ENCODE measurements around the gene IP6K3. TPM values are rescaled to one million over a fixed set of nuclear protein-coding genes. Genes with fewer than 3 reads are reported as not detected.

Gene IP6K3
- total RNA-seq, 1 donor from 2014 or later: not detected

- DNase-seq (ENCODE audit: low spot score): no peak
- H3K36me3 Mint-ChIP-seq (ENCODE audit: low read depth): no peaks in the 10 kb centered on the region
- H3K9me3 Mint-ChIP-seq: no peaks in the 10 kb centered on the region
- no peak overlapping the region for H3K27ac Mint-ChIP-seq
- intact Hi-C loops (cut with micrococcal nuclease): no loop called here
- peaks cover 13% of the 10 kb centered on the region for H3K27me3 Mint-ChIP-seq (ENCODE audit: insufficient read depth)
- no peaks in the 10 kb centered on the region for H3K4me1 Mint-ChIP-seq (ENCODE audit: low read depth)
- no peak overlapping the region for H3K4me3 Mint-ChIP-seq
Measured at GRCh38 chr6:33739571-33739970, 7.1 kb downstream of the IP6K3 start.

DNA sequence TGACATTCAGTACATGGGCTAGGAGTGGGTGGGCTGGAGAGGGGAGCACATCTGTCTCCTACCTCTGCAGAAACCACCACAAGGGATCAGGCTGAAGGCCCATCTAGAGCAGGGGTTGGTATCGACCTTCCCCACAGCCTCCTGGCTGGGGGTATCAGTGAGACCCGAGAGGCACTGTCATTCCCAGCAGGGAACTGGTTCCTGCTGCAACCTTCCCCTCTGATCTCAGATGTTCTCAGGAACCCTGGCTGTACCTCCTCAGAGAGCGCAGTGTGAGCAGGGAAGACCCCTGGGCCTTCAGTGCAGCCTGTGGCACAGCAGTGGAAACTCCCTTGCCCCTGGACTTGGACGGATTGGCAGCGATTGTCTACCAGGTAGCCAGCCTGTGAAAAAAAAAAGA is 7.8 kb downstream of the IP6K3 start:
- Mint-ChIP-seq H3K4me1 (ENCODE audit: low read depth) (no peaks in the 10 kb centered on the region), H3K36me3 (ENCODE audit: low read depth) (no peaks in the 10 kb centered on the region), H3K27me3 (ENCODE audit: insufficient read depth) (peaks cover 9% of the 10 kb centered on the region), H3K27ac (no peak overlapping the region), H3K9me3 (no peaks in the 10 kb centered on the region), H3K4me3 (no peak overlapping the region)
- intact Hi-C loops (cut with micrococcal nuclease): no loop called here
- DNase-seq (ENCODE audit: low spot score): no peak

DNA sequence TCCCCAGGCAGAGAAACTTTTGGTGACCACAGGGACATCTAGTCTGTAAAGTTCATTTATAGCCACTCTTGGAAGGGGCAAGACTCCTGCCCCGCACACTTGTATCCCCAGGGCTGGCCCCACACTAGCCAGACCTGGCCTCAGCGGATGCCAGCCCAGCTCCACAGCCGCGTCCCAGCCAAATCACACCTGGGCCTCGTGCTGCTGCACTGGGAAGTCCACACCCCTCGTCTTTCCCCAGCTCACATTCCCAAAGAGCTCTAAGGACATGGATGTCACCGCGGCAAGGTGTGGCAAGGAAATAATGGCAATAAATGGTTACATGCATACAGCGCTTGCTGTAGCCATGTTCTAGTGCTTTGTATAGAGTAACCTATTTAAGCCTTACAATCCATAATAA is 8.6 kb downstream of the IP6K3 start:
- H3K27ac Mint-ChIP-seq: no peak overlapping the region
- H3K27me3 Mint-ChIP-seq (ENCODE audit: insufficient read depth): peaks cover 5% of the 10 kb centered on the region
- no peaks in the 10 kb centered on the region for H3K36me3 Mint-ChIP-seq (ENCODE audit: low read depth)
- H3K4me3 Mint-ChIP-seq: no peak overlapping the region
- H3K9me3 Mint-ChIP-seq: no peaks in the 10 kb centered on the region
- no peak for DNase-seq (ENCODE audit: low spot score)
- no peaks in the 10 kb centered on the region for H3K4me1 Mint-ChIP-seq (ENCODE audit: low read depth)
- intact Hi-C loops (cut with micrococcal nuclease): no loop called here

- Mint-ChIP-seq H3K9me3 (no peaks in the 10 kb centered on the region), H3K27me3 (ENCODE audit: insufficient read depth) (peaks cover 5% of the 10 kb centered on the region), H3K27ac (no peak overlapping the region), H3K36me3 (ENCODE audit: low read depth) (no peaks in the 10 kb centered on the region), H3K4me3 (no peak overlapping the region), H3K4me1 (ENCODE audit: low read depth) (no peaks in the 10 kb centered on the region)
- no peak for DNase-seq (ENCODE audit: low spot score)
- intact Hi-C loops (cut with micrococcal nuclease): no loop called here
Measured at GRCh38 chr6:33737267-33738026, 9.3 kb downstream of the IP6K3 start.

- Mint-ChIP-seq H3K4me1 (ENCODE audit: low read depth) (no peaks in the 10 kb centered on the region), H3K27me3 (ENCODE audit: insufficient read depth) (peaks cover 2% of the 10 kb centered on the region), H3K4me3 (no peak overlapping the region), H3K27ac (no peak overlapping the region), H3K9me3 (no peaks in the 10 kb centered on the region), H3K36me3 (ENCODE audit: low read depth) (no peaks in the 10 kb centered on the region)
- DNase-seq (ENCODE audit: low spot score): no peak
- intact Hi-C loops (cut with micrococcal nuclease): no loop called here
Measured at GRCh38 chr6:33735216-33735615, 11.5 kb downstream of the IP6K3 start.

DNA sequence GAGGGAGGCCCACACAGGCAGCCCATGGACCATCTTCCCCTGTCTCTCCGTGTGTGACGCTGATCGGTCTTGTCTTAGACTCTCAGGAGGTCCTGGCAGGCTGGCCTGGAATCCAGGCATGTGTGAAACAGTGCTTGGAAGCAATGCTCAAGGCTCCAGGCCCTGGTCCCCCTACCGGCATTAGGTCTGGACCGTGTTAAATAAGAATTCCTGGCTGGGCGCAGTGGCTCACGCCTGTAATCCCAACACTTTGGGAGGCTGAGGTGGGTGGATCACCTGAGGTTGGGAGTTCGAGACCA is 13.0 kb downstream of the IP6K3 start:
- intact Hi-C loops (cut with micrococcal nuclease): no loop called here
- DNase-seq (ENCODE audit: low spot score): no peak
- H3K4me3 Mint-ChIP-seq: no peak overlapping the region
- no peaks in the 10 kb centered on the region for H3K4me1 Mint-ChIP-seq (ENCODE audit: low read depth)
- peaks cover 4% of the 10 kb centered on the region for H3K27me3 Mint-ChIP-seq (ENCODE audit: insufficient read depth)
- no peaks in the 10 kb centered on the region for H3K36me3 Mint-ChIP-seq (ENCODE audit: low read depth)
- no peak overlapping the region for H3K27ac Mint-ChIP-seq
- H3K9me3 Mint-ChIP-seq: no peaks in the 10 kb centered on the region

- Mint-ChIP-seq H3K4me1 (ENCODE audit: low read depth) (no peaks in the 10 kb centered on the region), H3K4me3 (no peak overlapping the region), H3K36me3 (ENCODE audit: low read depth) (no peaks in the 10 kb centered on the region), H3K27ac (no peak overlapping the region), H3K27me3 (ENCODE audit: insufficient read depth) (peaks cover 5% of the 10 kb centered on the region), H3K9me3 (no peaks in the 10 kb centered on the region)
- DNase-seq (ENCODE audit: low spot score): no peak
- intact Hi-C loops (cut with micrococcal nuclease): no loop called here
Measured at GRCh38 chr6:33732817-33733708, 13.6 kb downstream of the IP6K3 start.

- Mint-ChIP-seq H3K4me1 (ENCODE audit: low read depth) (no peaks in the 10 kb centered on the region), H3K27ac (no peak overlapping the region), H3K27me3 (ENCODE audit: insufficient read depth) (peaks cover 5% of the 10 kb centered on the region), H3K4me3 (no peak overlapping the region), H3K36me3 (ENCODE audit: low read depth) (no peaks in the 10 kb centered on the region), H3K9me3 (no peaks in the 10 kb centered on the region)
- DNase-seq (ENCODE audit: low spot score): no peak
- intact Hi-C loops (cut with micrococcal nuclease): no loop called here
Measured at GRCh38 chr6:33732385-33732784, 14.3 kb downstream of the IP6K3 start.

DNA sequence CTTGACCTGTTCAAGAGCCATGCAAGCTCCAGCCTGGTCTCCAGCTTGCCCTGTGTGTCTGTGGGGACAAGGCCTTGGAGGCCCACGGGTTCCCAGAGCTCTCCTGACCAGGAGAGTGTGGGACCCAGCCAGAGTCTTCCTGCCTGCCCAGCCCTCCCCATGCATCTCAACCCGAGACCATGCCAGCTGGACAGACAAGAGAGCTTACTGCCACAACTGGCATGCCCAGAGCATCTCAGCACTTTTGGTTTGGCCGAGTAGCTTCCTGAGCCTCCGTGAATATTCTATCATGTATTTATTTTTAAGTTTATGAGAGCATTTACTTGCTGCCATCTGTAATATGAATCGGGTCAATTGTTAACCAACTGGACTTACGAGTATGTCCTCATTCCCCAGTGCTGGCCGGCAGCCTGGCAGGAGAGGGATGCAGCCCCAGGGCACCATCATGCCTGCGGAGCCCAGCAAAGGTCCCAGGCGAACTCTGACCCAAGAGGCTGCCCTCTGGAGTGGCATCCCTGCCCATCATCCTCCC is 14.9 kb downstream of the IP6K3 start:
- intact Hi-C loops (cut with micrococcal nuclease): no loop called here
- Mint-ChIP-seq H3K4me1 (ENCODE audit: low read depth) (no peaks in the 10 kb centered on the region), H3K27me3 (ENCODE audit: insufficient read depth) (peaks cover 5% of the 10 kb centered on the region), H3K27ac (no peak overlapping the region), H3K36me3 (ENCODE audit: low read depth) (no peaks in the 10 kb centered on the region), H3K9me3 (no peaks in the 10 kb centered on the region), H3K4me3 (no peak overlapping the region)
- no peak for DNase-seq (ENCODE audit: low spot score)

DNA sequence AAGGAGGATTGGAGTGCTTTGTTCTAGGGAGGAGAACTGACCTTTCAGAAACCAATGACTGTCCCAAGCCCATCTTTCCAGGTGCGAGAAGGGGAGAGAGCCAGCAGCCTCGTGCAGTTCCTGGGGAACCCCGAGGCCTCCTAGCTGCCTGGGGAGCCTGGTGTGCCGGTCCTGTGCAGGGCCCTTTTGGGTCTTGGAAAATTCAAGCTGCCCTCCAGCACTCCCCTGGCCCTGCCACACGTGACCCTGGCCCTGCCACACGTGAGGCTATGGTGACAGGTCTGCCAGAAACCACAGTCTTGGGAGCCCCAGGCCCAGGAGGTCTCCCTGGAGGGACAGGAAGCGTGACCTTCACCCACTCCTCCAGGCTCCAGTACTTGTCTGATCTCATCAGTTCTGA is 15.7 kb downstream of the IP6K3 start:
- no peaks in the 10 kb centered on the region for H3K9me3 Mint-ChIP-seq
- no peaks in the 10 kb centered on the region for H3K4me1 Mint-ChIP-seq (ENCODE audit: low read depth)
- intact Hi-C loops (cut with micrococcal nuclease): no loop called here
- H3K27me3 Mint-ChIP-seq (ENCODE audit: insufficient read depth): peaks cover 5% of the 10 kb centered on the region
- H3K4me3 Mint-ChIP-seq: no peak overlapping the region
- no peaks in the 10 kb centered on the region for H3K36me3 Mint-ChIP-seq (ENCODE audit: low read depth)
- H3K27ac Mint-ChIP-seq: no peak overlapping the region
- no peak for DNase-seq (ENCODE audit: low spot score)

DNA sequence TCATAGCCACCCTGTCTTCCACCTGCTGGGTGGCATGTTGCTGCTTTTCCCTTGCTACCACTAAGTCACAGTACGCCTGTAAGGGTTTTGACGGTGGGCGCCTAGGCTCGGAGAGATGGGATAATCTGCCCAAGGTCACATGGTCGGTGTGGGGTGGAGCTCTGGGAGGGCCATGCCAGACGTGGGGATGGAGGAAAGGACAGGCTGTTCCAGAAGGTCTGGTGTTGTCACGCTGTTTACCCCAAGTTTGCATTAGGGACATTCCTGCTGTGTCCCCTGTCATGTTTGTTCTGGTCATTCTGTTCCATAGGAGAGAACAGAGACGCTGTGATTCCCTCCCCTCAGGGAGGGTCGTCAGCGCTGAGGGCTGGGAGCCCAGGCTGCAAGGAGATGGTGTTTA is 16.1 kb downstream of the IP6K3 start:
- Mint-ChIP-seq H3K27me3 (ENCODE audit: insufficient read depth) (peaks cover 7% of the 10 kb centered on the region), H3K4me3 (no peak overlapping the region), H3K36me3 (ENCODE audit: low read depth) (no peaks in the 10 kb centered on the region), H3K4me1 (ENCODE audit: low read depth) (no peaks in the 10 kb centered on the region), H3K9me3 (no peaks in the 10 kb centered on the region), H3K27ac (peak overlapping the region; percentile 19)
- DNase-seq (ENCODE audit: low spot score): no peak
- intact Hi-C loops (cut with micrococcal nuclease): no loop called here

DNA sequence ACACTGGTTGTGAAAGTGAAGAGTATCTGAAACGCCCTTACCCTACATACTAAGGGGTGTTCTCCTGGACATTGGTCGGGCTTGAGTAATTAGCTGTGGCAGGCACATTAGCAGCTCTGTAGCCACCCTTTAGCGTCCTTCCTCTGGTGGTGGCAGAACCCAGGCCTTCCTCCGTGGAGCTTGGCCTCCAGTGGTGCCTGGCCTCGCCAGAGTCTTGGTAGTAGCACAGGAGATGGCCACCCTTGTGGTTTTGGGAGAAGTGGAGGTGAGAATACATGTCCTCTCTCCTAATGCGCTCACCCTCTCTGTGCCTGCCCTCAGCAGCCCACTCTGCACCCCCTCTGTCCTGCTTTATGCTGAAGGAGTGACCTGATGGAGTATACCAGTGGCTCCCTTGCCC is 17.6 kb downstream of the IP6K3 start:
- DNase-seq (ENCODE audit: low spot score): no peak
- peaks cover 6% of the 10 kb centered on the region for H3K4me1 Mint-ChIP-seq (ENCODE audit: low read depth)
- peaks cover 10% of the 10 kb centered on the region for H3K27me3 Mint-ChIP-seq (ENCODE audit: insufficient read depth)
- no peak overlapping the region for H3K4me3 Mint-ChIP-seq
- intact Hi-C loops (cut with micrococcal nuclease): no loop called here
- H3K36me3 Mint-ChIP-seq (ENCODE audit: low read depth): no peaks in the 10 kb centered on the region
- H3K9me3 Mint-ChIP-seq: no peaks in the 10 kb centered on the region
- no peak overlapping the region for H3K27ac Mint-ChIP-seq

DNA sequence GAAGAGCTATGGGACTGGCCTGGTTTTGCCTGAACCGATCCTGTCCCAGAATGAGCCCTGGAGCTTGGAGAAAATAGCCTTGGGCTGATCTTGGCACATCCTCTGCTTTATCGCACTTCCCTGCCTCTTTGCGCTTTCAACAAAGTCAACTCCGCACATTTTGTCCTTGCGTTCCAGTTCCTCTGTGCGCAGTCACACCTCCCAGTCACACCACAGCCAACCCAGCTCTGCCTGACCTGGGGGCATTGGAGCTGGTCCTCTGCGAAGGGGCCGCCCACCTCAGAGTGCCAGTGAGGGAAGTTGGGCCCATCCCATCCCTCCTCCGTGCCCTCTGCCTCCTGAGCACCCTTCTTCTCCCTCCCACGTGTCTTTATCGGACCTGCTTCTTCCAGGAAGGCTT is 18.3 kb downstream of the IP6K3 start:
- no peak for DNase-seq (ENCODE audit: low spot score)
- H3K4me3 Mint-ChIP-seq: no peak overlapping the region
- intact Hi-C loops (cut with micrococcal nuclease): no loop called here

More for the DNA sequence above, 18.3 kb downstream of the IP6K3 start:
- no peaks in the 10 kb centered on the region for H3K36me3 Mint-ChIP-seq (ENCODE audit: low read depth)
- no peak overlapping the region for H3K27ac Mint-ChIP-seq
- peaks cover 11% of the 10 kb centered on the region for H3K4me1 Mint-ChIP-seq (ENCODE audit: low read depth)
- H3K9me3 Mint-ChIP-seq: no peaks in the 10 kb centered on the region
- peaks cover 13% of the 10 kb centered on the region for H3K27me3 Mint-ChIP-seq (ENCODE audit: insufficient read depth)

All from activated T-helper 1 cell treated with anti-CD3 and anti-CD28 coated beads, Interleukin-12 subunit alpha, Interleukin-12 subunit beta, Interleukin-2, Interleukin-4 antibody, amounts not matched to agents 30 ng/mL and 10 ng/mL and 1 ng/mL, durations not matched to agents 14 hours and 24 hours and 36 hours (primary cell).